Upper lobe of right lung (tissue), 1 donor: ENCODE results near the gene MAGEL2. TPM values are rescaled to one million over a fixed set of nuclear protein-coding genes. Genes with fewer than 3 reads are reported as not detected.

Experiments used
- ATAC-seq: fragments of 200-7000 bp; cut with Tn5 transposase; one replicate; pipeline ENCODE4 v1.9.1; 2020; ENCODE audit warnings: mild to moderate bottlenecking, moderate library complexity
- DNase-seq: peaks from one replicate; pipeline ENCODE4 v3.0.0-alpha.2; 2020
- H3K27ac ChIP-seq: fragments of 200-600 bp; one replicate; pipeline ENCODE4 v1.8.0; 2022
- H3K27me3 ChIP-seq: fragments of 200-600 bp; one replicate; pipeline ENCODE4 v1.8.0; 2022; ENCODE audit warnings: mild to moderate bottlenecking
- H3K36me3 ChIP-seq: fragments of 200-600 bp; one replicate; pipeline ENCODE4 v1.8.0; 2022
- H3K4me1 ChIP-seq: fragments of 200-600 bp; one replicate; pipeline ENCODE4 v1.8.0; 2022
- H3K4me3 ChIP-seq: fragments of 200-600 bp; one replicate; pipeline ENCODE4 v1.8.0; 2022; ENCODE audit warnings: mild to moderate bottlenecking
- H3K9me3 ChIP-seq: fragments of 200-600 bp; one replicate; pipeline ENCODE4 v1.8.0; 2022
- intact Hi-C: fragments of 100-400 bp; cut with DNase I; formaldehyde crosslinking; loops from one replicate; pipeline ENCODE4 v1.11.0; 2022
- total RNA-seq: library from RNA; stranded (reverse); fragmentation: NEBNext Ultra II Directional; extraction: Animal tissue kit (Norgen Biotek cat#: 25700); gene quantifications from one replicate; pipeline ENCODE4 v1.2.1, GENCODE V29; 2021
- TF ChIP-seq, protein P1 (sequence below): fragments of 200-600 bp; IDR thresholded peaks from one replicate; pipeline ENCODE4 v1.8.0; 2022; ENCODE audit warnings: antibody characterized with exemption
- donor health status: DM: no; HTN: yes; CAD: no; lungs with severe emphysema.

Gene MAGEL2
- total RNA-seq, 1 donor from 2014 or later = 0.14 TPM

DNA sequence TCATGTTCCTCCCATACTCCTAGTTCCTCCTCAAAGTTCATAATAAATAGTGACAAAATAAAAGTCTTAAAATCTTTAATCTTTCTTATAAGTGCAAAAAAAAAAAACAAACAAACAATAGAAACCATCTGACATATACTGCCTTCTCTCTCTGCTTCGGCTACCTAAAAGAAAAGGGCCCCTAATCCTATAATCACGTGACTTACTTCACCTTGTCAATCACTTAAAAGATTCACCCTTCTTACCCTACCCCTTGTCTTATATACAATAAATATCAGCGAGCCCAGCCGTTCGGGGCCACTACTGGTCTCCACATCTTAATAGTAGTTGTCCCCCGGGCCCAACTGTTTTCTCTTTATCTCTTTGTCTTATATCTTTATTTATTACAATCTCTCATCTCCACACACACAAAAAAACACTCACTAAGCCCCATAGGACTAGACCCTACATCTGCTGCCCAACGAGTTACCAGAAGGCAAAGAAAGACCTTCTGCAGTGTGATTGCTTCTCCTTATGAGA lies 53.4 kb downstream of the MAGEL2 start:
- intact Hi-C loops = no loop called here
- Histone ChIP-seq H3K9me3 (no peaks in the 10 kb centered on the region), H3K27ac (no peak overlapping the region), H3K4me3 (no peak overlapping the region), H3K36me3 (no peaks in the 10 kb centered on the region), H3K4me1 (no peaks in the 10 kb centered on the region), H3K27me3 (no peaks in the 10 kb centered on the region)
- ATAC-seq (no peak), DNase-seq (no peak)
- TF ChIP-seq, protein P1, sequence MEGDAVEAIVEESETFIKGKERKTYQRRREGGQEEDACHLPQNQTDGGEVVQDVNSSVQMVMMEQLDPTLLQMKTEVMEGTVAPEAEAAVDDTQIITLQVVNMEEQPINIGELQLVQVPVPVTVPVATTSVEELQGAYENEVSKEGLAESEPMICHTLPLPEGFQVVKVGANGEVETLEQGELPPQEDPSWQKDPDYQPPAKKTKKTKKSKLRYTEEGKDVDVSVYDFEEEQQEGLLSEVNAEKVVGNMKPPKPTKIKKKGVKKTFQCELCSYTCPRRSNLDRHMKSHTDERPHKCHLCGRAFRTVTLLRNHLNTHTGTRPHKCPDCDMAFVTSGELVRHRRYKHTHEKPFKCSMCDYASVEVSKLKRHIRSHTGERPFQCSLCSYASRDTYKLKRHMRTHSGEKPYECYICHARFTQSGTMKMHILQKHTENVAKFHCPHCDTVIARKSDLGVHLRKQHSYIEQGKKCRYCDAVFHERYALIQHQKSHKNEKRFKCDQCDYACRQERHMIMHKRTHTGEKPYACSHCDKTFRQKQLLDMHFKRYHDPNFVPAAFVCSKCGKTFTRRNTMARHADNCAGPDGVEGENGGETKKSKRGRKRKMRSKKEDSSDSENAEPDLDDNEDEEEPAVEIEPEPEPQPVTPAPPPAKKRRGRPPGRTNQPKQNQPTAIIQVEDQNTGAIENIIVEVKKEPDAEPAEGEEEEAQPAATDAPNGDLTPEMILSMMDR = no peak

Other genes starting within 250 kb of the MAGEL2 start
- gene GOLGA6L2, start 200.6 kb downstream of the MAGEL2 start, total RNA-seq = not detected
- gene MKRN3, start 82.2 kb downstream of the MAGEL2 start, total RNA-seq = 2.5 TPM
- 30.7 TPM for gene NDN, start 39.4 kb upstream of the MAGEL2 start, total RNA-seq